Activated naive CD4-positive, alpha-beta T cell treated with anti-CD3 and anti-CD28 coated beads, Interleukin-2, amount 50 U/mL, for 72 hours (primary cell): ENCODE data around the gene C6orf136. TPM values are rescaled to one million over a fixed set of nuclear protein-coding genes. Genes with fewer than 3 reads are reported as not detected.
A peak's percentile ranks its signal among the peaks of the same experiment; 100 is the strongest.

Source experiments
- ATAC-seq, 2 donors: fragments of 150-1000 bp; cut with Tn5 transposase; 2 replicates each; pipeline ENCODE4 v1.10.0; 2021; ENCODE audit warnings: mild to moderate bottlenecking in 2 of 2, moderate library complexity in 2 of 2
- DNase-seq, 2 donors: peaks; one replicate each; pipeline ENCODE4 v3.0.0; 2021 to 2022; ENCODE audit warnings: low spot score in 2 of 2
- H3K27ac Mint-ChIP-seq, 2 donors: one replicate each; pipeline ENCODE4 v1.8.0; 2022; ENCODE audit warnings: mild to moderate bottlenecking in 2 of 2, mixed read lengths in 2 of 2
- H3K36me3 Mint-ChIP-seq, 2 donors: one replicate each; pipeline ENCODE4 v1.8.0; 2022; ENCODE audit warnings: mixed read lengths in 2 of 2
- H3K9me3 Mint-ChIP-seq, 2 donors: one replicate each; pipeline ENCODE4 v1.8.0; 2022; ENCODE audit warnings: mixed read lengths in 2 of 2
- total RNA-seq, 2 donors: library from RNA; stranded (reverse); gene quantifications; one replicate each; pipeline ENCODE4 v1.2.3, GENCODE V29; 2022

C6orf136 gene
- total RNA-seq, 2 donors from 2014 or later: 20.5 to 81.5 TPM

- peak; percentile 89 to 97 for DNase-seq
- peak; percentile 36 to 47 for ATAC-seq
- peaks cover 68 to 72% of the 10 kb centered on the region in 2 donors for H3K36me3 Mint-ChIP-seq
- H3K27ac Mint-ChIP-seq: peak overlapping the region; percentile 97 to 99
- no peaks in the 10 kb centered on the region for H3K9me3 Mint-ChIP-seq
Observed at GRCh38 chr6:30678964-30679726, 32.2 kb downstream of the C6orf136 start.

GRCh38 chr6:30679765-30680535 is 33.0 kb downstream of the C6orf136 start:
- DNase-seq (no peak), ATAC-seq (no peak)
- peak overlapping the region; percentile 97 to 99 for H3K27ac Mint-ChIP-seq
- no peaks in the 10 kb centered on the region for H3K9me3 Mint-ChIP-seq
- peaks cover 75 to 80% of the 10 kb centered on the region in 2 donors for H3K36me3 Mint-ChIP-seq

- Mint-ChIP-seq H3K36me3 (peaks cover 82 to 86% of the 10 kb centered on the region in 2 donors), H3K9me3 (no peaks in the 10 kb centered on the region), H3K27ac (peak overlapping the region; percentile 97 to 99)
- DNase-seq (no peak), ATAC-seq (peak in 1 of 2 donors; percentile 2)
Observed at GRCh38 chr6:30681766-30682142, 34.8 kb downstream of the C6orf136 start.

- Mint-ChIP-seq H3K9me3 (no peaks in the 10 kb centered on the region), H3K36me3 (peaks cover 78 to 84% of the 10 kb centered on the region in 2 donors), H3K27ac (peak overlapping the region; percentile 97 to 99)
- peak; percentile 75 to 76 for ATAC-seq
- DNase-seq: peak; percentile 78 to 92
Observed at GRCh38 chr6:30682143-30683117, 35.5 kb downstream of the C6orf136 start.

- DNase-seq (no peak), ATAC-seq (no peak)
- Mint-ChIP-seq H3K9me3 (no peaks in the 10 kb centered on the region), H3K36me3 (peaks cover 78 to 87% of the 10 kb centered on the region in 2 donors), H3K27ac (peak overlapping the region; percentile 97 to 99)
Observed at GRCh38 chr6:30683183-30683979, 36.4 kb downstream of the C6orf136 start.

- ATAC-seq (no peak), DNase-seq (no peak)
- H3K36me3 Mint-ChIP-seq: peaks cover 74 to 84% of the 10 kb centered on the region in 2 donors
- peak overlapping the region; percentile 97 to 99 for H3K27ac Mint-ChIP-seq
- no peaks in the 10 kb centered on the region for H3K9me3 Mint-ChIP-seq
Observed at GRCh38 chr6:30683980-30684338, 37.0 kb downstream of the C6orf136 start.

- ATAC-seq (no peak), DNase-seq (no peak)
- H3K36me3 Mint-ChIP-seq: peaks cover 68 to 78% of the 10 kb centered on the region in 2 donors
- no peaks in the 10 kb centered on the region for H3K9me3 Mint-ChIP-seq
- H3K27ac Mint-ChIP-seq: peak overlapping the region; percentile 97 to 99
Observed at GRCh38 chr6:30684386-30685156, 37.6 kb downstream of the C6orf136 start.

- DNase-seq (no peak), ATAC-seq (no peak)
- H3K9me3 Mint-ChIP-seq: no peaks in the 10 kb centered on the region
- H3K27ac Mint-ChIP-seq: peak overlapping the region; percentile 69 to 97
- H3K36me3 Mint-ChIP-seq: peaks cover 66 to 72% of the 10 kb centered on the region in 2 donors
Observed at GRCh38 chr6:30685157-30686008, 38.5 kb downstream of the C6orf136 start.

- no peaks in the 10 kb centered on the region for H3K9me3 Mint-ChIP-seq
- ATAC-seq (peak; percentile 45 to 55), DNase-seq (peak; percentile 80 to 85)
- H3K27ac Mint-ChIP-seq: peak within 1 kb of the TSS; percentile 90 to 97
- H3K36me3 Mint-ChIP-seq: peaks cover 61 to 67% of the 10 kb centered on the region in 2 donors
Observed at GRCh38 chr6:30686009-30686907, 39.3 kb downstream of the C6orf136 start, which contains the start of gene PPP1R18. PPP1R18 (minus strand) TSS chr6:30686645; CDS start chr6:30686018, 627 bp downstream.

- Mint-ChIP-seq H3K9me3 (no peaks in the 10 kb centered on the region), H3K27ac (peak overlapping the region; percentile 90 to 97), H3K36me3 (peaks cover 53 to 59% of the 10 kb centered on the region in 2 donors)
- ATAC-seq (peak; percentile 49 to 59), DNase-seq (peak; percentile 84 to 88)
Observed at GRCh38 chr6:30686908-30687658, 40.1 kb downstream of the C6orf136 start.

GRCh38 chr6:30687659-30688431 is 40.9 kb downstream of the C6orf136 start:
- H3K36me3 Mint-ChIP-seq: peaks cover 45 to 51% of the 10 kb centered on the region in 2 donors
- ATAC-seq: no peak

GRCh38 chr6:30688569-30688968 is 41.6 kb downstream of the C6orf136 start:
- peaks cover 38 to 44% of the 10 kb centered on the region in 2 donors for H3K36me3 Mint-ChIP-seq
- peak overlapping the region; percentile 87 to 97 for H3K27ac Mint-ChIP-seq
- no peak for ATAC-seq
- DNase-seq: no peak
- no peaks in the 10 kb centered on the region for H3K9me3 Mint-ChIP-seq

More at GRCh38 chr6:30687659-30688431, 40.9 kb downstream of the C6orf136 start:
- Mint-ChIP-seq H3K27ac (peak overlapping the region; percentile 90 to 97), H3K9me3 (no peaks in the 10 kb centered on the region)
- no peak for DNase-seq
